Suppressor macrophage (primary cell): ENCODE data around the gene TMEM50B.
"Not testable (repeated sequence)": the region's sequence is repeated elsewhere in the genome, so short reads cannot be mapped to it uniquely, and the experiment has no call there.

ENCODE experiments used
- DNase-seq, 4 experiments: peaks; one replicate each; pipeline ENCODE4 v3.0.0-alpha.2; 2020 to 2022

The TMEM50B gene

DNA sequence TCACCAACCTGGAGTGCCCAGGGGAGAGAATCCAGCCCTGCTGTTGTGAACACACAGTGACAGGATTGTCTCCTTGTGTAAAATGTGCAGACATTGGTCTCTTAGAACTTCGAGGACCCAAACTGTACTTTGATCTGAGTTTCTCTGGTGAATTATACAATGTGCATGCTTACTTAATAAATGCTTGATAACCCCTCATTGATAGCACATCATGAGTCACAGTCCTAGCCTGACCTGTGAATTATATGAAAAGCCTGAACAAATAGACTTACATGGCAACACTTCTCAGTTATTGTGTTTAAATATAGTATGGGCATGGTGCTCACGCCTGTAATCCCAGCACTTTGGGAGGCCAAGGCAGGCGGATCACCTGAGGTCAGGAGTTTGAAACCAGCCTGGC is 53.9 kb downstream of the TMEM50B start:
- DNase-seq: no peak

DNA sequence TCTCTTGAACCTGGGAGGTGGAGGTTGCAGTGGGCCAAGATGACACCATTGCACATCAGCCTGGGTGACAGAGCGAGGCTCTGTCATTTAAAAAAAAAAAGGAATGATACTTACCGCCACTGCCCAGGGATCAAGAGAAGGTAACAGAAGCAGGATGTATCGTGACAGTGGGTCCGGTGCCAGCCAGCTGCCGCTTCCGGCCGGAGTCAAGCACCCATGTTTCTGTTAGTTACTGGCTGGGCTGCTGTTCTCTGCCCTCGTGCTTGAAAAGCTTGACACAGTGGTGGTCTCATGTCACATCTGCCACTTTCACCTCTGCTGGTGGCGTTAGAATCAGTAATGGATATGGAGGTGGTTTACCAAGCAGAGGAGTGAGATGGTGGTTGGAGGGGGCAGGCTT is 55.6 kb downstream of the TMEM50B start:
- DNase-seq: no peak

DNA sequence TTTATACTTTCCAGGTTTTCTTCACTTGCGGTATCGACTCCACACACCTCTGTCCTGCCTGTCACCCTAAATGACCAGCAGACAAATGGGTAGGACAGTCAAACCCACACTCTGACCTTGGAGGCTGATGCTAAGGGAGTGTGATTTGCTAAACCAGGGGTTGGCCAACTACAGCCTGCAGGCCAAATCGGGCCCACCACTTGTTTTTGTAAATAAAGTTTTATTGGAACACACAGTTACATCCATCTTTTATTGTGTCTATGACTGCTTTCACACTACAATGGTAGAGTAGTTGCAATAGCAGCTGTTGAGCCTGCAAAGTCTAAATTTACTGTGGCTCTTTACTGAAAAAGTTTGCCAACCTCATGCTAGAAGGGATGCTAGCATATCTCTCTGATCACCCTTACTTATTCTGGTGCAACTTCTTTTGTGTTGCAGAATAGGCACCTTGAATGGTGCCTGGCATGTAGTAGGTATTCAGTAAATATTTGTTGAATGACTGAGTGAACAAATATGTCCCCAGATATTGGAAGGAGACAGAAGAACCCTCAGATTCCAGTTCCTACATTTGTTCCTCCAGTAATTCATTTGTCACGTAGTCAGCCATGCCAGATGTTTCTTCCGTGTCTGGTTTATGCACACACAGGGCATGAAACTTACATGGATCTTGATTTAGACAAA is 57.9 kb downstream of the TMEM50B start:
- no peak for DNase-seq

DNA sequence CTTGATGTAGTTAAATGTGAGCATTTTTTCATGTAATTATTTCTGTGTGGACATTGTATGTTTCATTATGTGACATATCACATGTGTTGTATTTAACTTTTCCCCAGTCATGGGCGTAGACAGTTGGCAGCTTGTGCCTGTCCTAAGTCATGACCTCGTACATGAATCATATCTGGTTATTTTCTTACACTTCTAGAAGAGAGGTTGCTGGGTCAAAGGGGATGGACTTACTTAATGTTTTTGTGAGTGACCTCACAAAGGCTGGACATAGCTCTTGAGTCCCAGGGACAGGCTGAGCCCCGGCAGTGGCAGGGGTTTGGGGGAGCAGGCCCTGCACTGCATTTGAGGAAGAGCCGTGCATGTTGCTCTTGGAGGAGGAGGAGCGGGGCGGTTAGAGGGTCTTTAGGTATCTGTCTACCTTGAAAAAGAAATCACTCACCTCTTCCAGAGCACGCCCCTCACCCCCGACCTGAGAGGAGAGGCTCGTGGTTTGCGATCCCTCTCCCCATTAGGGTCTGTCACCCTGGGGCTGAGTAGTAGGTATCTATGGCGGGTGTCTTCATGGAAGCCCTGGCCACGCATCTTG is 60.1 kb downstream of the TMEM50B start:
- peak in 3 of 4 experiments; percentile 29 to 68 (median 52) for DNase-seq

DNA sequence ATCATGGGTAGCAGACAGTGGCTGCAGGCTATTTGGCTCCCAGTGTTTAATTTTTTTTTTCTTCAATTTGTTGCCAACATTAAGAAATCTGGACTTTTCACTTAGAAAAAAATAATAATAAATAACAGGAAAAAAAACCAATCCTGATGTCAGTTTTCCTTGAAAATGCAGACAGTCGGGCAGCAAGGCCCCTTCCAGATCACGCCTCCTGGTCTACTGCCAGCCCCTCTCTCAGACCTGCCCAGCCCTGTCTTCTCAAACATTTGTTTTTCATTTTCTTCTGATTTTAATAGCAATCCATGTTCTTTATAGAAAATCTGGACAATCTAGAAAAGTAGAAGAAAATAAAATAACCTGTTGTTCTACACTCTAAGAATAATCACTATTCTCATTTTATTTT is 61.1 kb downstream of the TMEM50B start:
- DNase-seq: no peak

DNA sequence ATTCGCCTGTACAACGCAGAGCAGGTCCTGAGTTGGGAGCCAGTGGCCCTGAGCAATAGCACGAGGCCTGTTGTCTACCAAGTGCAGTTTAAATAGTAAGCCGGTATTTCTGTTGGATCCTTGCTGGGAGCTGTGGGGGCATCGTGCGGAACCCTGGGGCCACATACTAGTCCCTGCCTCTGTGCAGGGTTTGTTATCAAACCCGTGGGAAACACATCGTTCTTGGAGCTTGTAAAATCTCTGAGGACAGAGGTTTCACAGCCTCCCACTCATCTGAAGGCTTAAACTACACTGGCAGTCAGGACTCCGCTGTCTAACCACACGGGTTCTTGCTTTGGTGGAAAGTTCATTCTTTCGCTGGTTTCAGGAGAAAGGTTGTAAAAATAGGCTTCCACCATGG is 64.8 kb downstream of the TMEM50B start:
- no peak for DNase-seq

DNA sequence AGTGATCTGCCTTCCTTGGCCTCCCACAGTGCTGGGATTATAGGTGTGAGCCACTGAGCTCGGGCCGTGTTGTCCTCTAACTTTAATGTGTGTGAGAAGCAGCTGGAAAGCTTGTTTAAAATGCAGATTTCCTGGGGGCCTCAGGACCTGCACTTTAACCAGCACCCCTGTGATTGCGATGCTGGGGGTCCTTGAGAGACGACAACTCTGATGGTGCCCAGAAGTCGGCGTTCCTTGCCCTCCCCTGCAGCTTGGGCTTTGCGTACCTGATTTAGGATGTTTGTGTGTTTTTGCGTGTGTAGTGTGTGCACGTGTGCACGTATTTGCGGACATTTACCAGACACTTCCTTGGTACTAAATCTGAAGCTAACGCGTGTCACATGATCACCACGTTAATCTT is 65.7 kb downstream of the TMEM50B start:
- no peak for DNase-seq

DNA sequence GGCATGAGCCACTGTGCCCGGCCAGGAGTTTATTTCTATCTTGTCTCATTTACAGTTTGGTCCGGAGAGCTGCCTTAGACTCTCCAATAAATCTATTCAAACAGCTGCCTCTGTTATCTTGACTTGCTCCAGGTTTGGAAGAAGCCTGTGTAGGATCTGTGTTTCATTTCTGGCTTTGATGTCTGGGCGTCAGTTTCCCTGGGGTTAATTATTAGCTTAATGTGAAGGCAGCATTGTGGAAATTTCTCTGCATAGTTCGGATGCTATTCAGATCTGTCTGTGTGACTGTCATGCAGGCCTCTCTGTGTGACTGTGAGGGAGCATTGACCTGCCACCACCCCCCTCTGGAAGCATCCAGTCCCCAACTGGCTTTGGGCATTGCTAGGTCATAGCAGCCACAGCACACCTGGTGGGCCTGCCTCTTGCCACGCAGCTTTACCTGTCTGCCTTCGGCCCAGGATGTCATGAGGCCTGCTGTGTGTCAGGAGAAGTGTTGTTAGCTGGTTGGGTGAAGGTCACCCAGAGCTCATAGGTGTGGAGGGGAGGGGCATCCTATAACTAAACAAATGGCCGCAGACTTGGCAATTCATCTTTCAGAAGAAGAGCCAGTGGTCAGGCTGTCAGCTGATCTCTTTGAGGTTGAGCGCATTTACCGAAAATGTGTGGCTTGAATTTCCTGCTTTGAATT is 66.8 kb downstream of the TMEM50B start:
- no peak for DNase-seq

DNA sequence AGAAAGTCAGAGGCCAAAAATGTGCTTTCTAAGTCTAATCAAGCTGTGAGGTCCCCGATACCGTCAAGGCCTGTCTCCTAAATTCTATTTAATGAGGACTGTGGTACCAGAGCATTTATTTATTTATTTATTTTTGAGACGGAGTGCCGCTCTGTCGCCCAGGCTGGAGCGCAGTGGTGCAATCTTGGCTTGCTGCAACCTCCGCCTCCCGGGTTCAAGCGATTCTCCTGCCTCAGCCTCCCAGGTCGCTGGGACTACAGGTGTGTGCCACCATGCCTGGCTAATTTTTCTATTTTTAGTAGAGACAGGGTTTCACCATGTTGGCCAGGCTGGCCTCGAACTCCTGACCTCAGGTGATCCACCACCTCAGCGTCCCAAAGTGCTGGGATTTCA is 67.3 kb downstream of the TMEM50B start:
- DNase-seq: not testable (repeated sequence)

DNA sequence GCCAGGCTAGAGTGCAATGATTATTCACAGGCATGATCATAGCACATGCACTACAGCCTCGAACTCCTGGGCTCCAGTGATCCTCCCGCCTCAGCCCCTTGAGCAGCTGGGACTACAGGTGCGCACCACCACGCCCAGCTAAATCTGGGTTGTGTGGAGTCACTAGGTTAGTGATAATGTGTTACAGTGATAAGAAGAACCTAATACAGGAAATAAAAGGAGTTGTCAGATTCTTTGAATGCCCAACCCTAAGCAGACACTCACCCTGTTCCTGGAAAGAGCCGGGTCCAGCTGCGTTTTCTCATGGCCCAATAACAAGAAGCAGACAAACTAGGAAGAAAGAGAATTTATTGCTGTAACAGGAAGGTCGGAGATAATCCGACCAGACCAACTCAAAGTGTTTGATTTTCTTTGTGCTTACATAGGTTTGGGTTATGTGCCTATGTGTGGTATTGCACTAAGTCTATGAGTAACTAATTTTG is 67.8 kb downstream of the TMEM50B start:
- DNase-seq: no peak

DNA sequence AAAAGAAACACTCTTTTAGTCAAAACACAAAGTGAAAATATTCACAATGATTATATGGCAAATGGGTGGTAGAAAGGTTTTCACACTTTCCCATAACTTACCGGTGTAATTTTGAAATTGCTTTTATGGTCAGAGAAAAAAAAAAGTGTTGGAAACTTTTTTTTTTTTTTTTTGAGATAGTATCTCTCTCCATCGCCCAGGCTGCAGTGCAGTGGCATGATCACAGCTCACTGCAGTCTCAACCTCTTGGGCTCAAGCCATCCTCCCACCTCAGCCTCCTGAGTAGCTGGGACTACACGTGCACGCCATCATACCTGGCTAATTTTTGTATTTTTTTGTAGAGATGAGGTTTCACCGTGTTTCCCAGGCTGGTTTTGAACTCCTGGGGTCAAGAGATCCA is 73.3 kb downstream of the TMEM50B start:
- no peak for DNase-seq

DNA sequence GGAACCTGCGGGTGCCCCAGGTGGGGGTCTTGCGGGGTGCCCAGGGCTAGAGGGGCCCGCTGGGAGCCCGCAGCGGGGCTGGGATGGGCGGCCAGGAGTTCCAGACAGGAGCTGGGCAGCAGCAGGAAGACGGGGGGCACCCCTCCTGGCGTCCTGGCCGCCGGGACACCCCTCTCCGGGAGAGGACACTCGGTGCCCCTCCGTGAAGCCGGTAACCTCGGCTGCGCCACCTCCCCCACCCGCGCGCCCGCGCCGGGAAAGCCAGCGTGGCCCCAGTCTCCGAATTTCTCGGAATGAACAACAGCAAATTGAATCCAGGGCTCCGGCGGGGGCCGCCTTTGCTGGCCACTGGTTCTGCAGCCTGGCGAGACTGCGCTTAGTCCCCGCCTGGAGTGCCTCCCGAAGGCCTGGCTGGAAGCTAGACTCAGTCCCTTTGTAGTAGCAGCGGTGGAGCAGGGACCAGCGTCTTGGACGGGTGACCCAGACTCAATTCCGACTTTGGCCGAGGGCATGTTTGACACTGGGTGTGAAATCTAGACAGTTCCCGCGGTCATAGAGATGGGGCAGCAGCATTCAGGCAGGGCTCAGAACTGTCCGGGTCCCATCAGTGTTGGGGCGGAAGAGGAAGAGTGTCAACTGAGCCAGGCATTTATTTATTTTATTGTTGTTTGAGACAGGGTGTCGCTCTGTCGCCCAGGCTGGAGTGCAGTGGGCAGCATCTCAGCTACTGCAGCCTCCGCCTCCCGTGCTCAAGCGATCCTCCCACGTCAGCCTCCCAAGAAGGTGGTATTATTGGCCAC is 75.8 kb downstream of the TMEM50B start:
- DNase-seq: peak; percentile 59 to 75 (median 70)

DNA sequence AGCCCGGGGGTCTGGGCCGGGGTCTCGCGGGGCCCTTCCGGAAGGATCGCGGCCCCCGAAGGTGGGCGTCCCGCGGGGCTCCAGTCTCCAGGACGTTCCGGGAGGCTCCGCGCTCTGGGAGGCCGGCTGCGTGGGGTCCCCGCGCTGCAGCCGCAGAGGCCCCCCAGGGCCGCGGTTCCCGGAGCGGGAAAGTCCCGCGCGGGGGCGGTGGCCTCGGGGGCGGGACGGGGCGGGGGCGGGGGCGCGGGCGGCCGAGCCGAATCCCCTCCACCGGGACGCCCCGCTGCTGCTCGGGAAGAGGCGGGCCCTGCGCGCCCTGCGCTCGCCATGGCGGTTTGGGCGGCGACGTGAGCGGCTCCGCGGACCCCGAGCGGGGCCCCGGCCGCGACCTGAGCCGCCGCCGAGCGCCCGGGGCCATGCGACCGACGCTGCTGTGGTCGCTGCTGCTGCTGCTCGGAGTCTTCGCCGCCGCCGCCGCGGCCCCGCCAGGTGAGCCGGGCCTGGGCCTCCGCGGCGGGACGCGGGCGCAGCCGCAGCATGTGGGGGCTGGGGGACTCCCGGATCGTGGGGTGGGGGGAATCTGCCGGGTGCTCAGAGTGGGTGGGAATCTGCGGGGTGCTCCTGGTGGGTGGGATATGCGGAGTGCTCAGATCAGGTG is 76.5 kb downstream of the TMEM50B start, which contains the start of gene IFNGR2:
TSS of gene IFNGR2 (plus strand) at position 286 of the 658 bp plus-strand sequence. CDS start at position 417, 131 bp downstream.
- peak; percentile 52 to 87 (median 74) for DNase-seq

DNA sequence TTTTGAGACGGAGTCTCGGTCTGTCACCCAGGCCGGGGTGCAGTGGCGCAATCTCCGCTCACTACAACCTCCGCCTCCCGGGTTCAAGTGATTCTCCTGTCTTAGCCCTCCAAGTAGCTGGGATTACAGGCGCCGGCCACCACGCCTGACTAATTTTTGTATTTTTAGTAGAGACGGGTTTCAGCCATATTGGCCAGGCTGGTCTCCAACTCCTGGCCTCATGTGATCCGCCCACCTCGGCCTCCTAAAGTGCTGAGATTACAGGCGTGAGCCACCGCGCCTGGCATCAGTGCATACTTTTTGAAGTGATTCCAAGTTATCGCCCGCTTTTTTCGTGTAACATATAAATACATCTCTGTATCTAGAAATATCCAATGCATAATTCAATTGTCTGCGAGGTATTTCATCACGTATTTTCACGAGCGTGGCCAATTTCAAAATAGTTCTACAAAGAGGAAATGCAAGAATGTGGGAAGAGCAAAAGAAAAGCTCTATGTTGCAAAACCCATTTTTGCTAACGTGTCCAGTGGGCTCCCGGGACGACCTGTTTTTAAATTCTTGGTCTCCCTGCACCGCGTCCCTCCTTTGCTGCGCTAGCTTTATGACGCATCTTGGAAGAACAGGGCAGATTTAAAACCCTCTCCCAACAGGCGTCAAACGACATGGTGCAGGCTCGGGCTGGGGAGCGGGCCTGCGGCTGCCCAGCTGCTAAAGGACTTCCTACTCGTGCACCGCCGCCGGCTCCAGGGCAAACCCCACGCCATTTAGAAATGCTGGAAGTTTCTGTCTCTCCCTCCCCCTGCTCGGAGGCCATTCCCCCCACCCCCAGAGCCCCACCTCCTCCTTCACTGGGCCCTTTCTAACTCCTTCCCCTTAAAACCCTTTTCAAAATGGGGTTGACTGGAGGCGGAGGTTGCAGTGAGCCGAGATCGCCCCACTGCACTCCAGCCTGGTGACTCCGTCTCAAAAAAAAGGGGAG is 77.5 kb downstream of the TMEM50B start:
- DNase-seq: peak; percentile 94 to 98 (median 96)

DNA sequence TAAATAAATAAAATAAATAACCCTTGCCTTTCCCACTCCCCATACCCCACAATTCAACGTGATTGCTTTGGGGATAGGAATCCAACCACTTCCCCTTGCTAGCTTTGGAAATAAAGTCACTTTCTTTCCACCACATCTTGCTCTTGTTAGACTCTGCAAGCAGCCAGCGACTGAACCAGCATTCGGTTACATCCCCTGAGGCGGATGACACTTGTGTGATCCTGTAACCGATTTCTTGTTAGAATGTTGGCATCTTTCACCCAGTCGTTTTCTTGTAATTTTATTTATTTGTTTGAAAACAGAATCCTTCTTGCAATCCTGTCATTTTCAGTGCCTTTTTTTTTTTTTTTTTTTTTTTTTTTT is 78.2 kb downstream of the TMEM50B start:
- DNase-seq: peak; percentile 63 to 82 (median 72)
